ENCODE data around the gene CHSY1.

DNA sequence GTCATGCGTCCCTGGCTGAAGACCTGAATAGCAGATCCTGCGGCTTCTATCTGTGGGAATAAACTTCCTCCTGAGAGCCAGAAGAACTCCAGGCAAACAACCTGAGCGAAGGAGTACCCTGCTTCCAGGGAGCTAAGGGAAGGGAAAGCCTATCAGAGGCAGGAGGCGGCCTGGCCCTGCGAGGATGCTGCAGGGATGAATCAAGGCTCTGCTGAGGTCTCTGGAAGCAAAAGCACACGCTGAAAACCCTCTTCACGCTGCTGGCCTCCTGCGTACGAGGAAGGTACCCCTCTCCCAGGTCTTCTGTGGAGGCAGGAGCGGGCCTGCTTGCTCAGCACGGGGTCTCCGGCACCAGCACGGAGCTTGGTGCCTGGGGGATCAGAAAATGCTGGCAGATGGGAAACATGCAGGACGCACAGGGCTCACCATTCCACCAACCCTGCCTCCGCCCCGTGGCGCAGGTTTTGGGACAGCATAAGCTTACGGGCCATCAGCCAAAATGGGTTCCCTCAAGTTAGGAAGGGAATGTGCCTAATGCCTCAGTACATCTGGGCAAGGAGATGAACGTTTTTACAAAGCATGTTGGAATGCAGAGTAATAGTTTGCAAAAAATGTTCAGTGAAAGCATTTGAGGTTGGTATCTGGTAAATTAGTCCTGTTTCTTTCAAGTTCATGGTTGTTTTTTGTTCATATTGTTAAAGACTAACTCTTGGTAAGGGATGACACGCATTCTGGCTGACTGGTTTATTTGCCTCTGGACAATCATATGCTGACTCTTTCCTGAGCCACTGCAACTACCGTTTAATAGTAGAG lies 72.3 kb downstream of the CHSY1 start:
- no peak for TF ChIP-seq CEBPB (IDR thresholded peaks at IDR 0.05; ENCODE audit: borderline replicate concordance in 1 of 2, low read depth in 2 of 2, low read length in 2 of 2)
- TF ChIP-seq HDAC2 (IDR thresholded peaks at IDR 0.05) = no peak
- no peak for TF ChIP-seq SP1 (IDR thresholded peaks at IDR 0.05; ENCODE audit: low read depth, low read length)
- TF ChIP-seq EGR1 (IDR thresholded peaks at IDR 0.05; ENCODE audit: borderline replicate concordance in 1 of 2, low read depth in 2 of 2, low read length in 2 of 2) = no peak
- TF ChIP-seq RAD21 (IDR thresholded peaks at IDR 0.05; ENCODE audit: insufficient read depth, low read depth, low read length) = no peak
- no peak for TF ChIP-seq POLR2A (IDR thresholded peaks at IDR 0.05; ENCODE audit: low read depth, low read length)
- TF ChIP-seq, protein P1, sequence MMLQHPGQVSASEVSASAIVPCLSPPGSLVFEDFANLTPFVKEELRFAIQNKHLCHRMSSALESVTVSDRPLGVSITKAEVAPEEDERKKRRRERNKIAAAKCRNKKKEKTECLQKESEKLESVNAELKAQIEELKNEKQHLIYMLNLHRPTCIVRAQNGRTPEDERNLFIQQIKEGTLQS (IDR thresholded peaks at IDR 0.05; ENCODE audit: borderline replicate concordance, extremely low read depth, low read depth, low read length) = no peak
- no peak for TF ChIP-seq IKZF1 (conservative IDR thresholded peaks at IDR 0.05)
- no peak for TF ChIP-seq TCF12 (IDR thresholded peaks at IDR 0.05; ENCODE audit: low read depth, low read length)
- TF ChIP-seq IKZF2 (IDR thresholded peaks at IDR 0.05) = no peak
- TF ChIP-seq FOXK2 (IDR thresholded peaks at IDR 0.05) = no peak

All from GM12878 (cell line).